Parathyroid adenoma (tissue), 2 donors: ENCODE data around the gene UBR3.

Experiments used
- H2AFZ ChIP-seq: fragments of 300-600 bp; sonication (generic); one replicate; pipeline ENCODE4 v1.7.0; 2017; ENCODE audit warnings: antibody characterized with exemption, mild to moderate bottlenecking
- H3K27ac ChIP-seq: fragments of 300-600 bp; sonication (generic); one replicate; pipeline ENCODE4 v1.7.0; 2017
- H3K27me3 ChIP-seq: fragments of 300-600 bp; sonication (generic); one replicate; pipeline ENCODE4 v1.7.0; 2017; ENCODE audit warnings: low read length; ENCODE audit not compliant: control insufficient read depth, insufficient read depth
- H3K36me3 ChIP-seq: fragments of 300-600 bp; sonication (generic); one replicate; pipeline ENCODE4 v1.7.0; 2017; ENCODE audit warnings: low read length; ENCODE audit not compliant: control insufficient read depth, insufficient read depth
- H3K4me1 ChIP-seq: fragments of 300-600 bp; sonication (generic); one replicate; pipeline ENCODE4 v1.7.0; 2017; ENCODE audit warnings: control low read depth
- H3K4me2 ChIP-seq: fragments of 300-600 bp; sonication (generic); one replicate; pipeline ENCODE4 v1.7.0; 2017; ENCODE audit warnings: low read length
- H3K4me3 ChIP-seq: fragments of 300-600 bp; sonication (generic); one replicate; pipeline ENCODE4 v1.7.0; 2017; ENCODE audit warnings: low read depth, low read length
- H3K79me2 ChIP-seq: fragments of 300-600 bp; sonication (generic); one replicate; pipeline ENCODE4 v1.7.0; 2017; ENCODE audit warnings: control low read depth
- H3K9ac ChIP-seq: fragments of 300-600 bp; sonication (generic); one replicate; pipeline ENCODE4 v1.7.0; 2017; ENCODE audit warnings: mild to moderate bottlenecking
- H3K9me3 ChIP-seq: fragments of 300-600 bp; sonication (generic); one replicate; pipeline ENCODE4 v1.7.0; 2017; ENCODE audit warnings: low read length; ENCODE audit not compliant: control insufficient read depth
- CTCF ChIP-seq: fragments of 300-600 bp; sonication (generic); IDR thresholded peaks from one replicate; pipeline ENCODE4 v1.7.0; 2017; ENCODE audit warnings: antibody characterized with exemption, mild to moderate bottlenecking
- donor health status: primary hyperparathyroidism.

UBR3 gene

DNA sequence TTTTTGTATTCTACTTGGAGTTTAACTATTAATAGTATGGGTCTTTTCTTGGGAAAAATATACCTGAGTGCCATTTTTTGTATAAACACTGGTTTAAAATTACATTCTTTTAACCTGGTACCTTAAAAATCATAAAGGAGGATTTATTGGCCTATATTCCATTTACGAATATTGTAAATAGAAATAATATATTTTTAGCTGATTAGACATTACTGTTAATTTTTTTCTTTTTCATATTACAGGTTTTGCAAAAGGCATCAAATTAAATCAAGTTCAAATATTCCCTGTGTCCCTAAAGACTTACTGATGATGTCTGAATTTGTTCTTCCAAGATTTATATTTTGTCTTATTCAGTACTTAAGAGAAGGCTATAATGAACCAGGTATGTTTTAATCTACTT lies 44.7 kb downstream of the UBR3 start:
- Histone ChIP-seq H3K9ac (no peak overlapping the region), H3K4me1 (no peaks in the 10 kb centered on the region), H3K4me2 (no peak overlapping the region), H3K79me2 (peaks cover 8% of the 10 kb centered on the region), H3K27me3 (no peaks in the 10 kb centered on the region), H3K36me3 (no peaks in the 10 kb centered on the region), H3K9me3 (no peaks in the 10 kb centered on the region), H3K27ac (no peak overlapping the region), H3K4me3 (no peak overlapping the region), H2AFZ (no peak overlapping the region)
- TF ChIP-seq CTCF, result no peak

DNA sequence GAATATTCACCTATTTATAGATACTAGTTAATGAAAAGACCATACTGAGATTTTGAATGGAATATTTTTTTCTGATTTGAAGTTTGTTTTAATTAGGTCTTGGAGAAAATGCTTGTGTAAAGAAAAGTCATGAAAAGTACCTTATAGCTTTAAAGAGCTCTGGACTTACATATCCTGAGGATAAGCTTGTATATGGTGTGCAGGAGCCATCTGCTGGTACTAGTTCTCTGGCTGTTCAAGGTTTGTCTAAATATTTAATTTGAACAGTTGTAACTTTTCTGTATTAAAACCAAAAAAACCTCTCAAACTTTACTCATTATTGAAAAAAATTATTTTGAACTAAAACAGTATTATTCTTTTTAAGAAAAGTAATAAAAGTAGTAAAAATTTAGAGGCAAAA lies 50.1 kb downstream of the UBR3 start:
- Histone ChIP-seq H3K4me3 (no peak overlapping the region), H3K9me3 (no peaks in the 10 kb centered on the region), H3K4me1 (no peaks in the 10 kb centered on the region), H3K9ac (no peak overlapping the region), H3K36me3 (no peaks in the 10 kb centered on the region), H2AFZ (no peak overlapping the region), H3K4me2 (no peak overlapping the region), H3K27ac (no peak overlapping the region), H3K79me2 (no peaks in the 10 kb centered on the region), H3K27me3 (no peaks in the 10 kb centered on the region)
- peak; percentile 32 for TF ChIP-seq CTCF

- TF ChIP-seq CTCF, result no peak
- Histone ChIP-seq H3K27ac (no peak overlapping the region), H3K79me2 (peaks cover 4% of the 10 kb centered on the region), H3K4me3 (no peak overlapping the region), H3K4me1 (no peaks in the 10 kb centered on the region), H3K9me3 (no peaks in the 10 kb centered on the region), H3K36me3 (no peaks in the 10 kb centered on the region), H3K9ac (no peak overlapping the region), H2AFZ (no peak overlapping the region), H3K4me2 (no peak overlapping the region), H3K27me3 (no peaks in the 10 kb centered on the region)
These were observed 59.9 kb downstream of the UBR3 start for GRCh38 chr2:169887120-169887519.

GRCh38 chr2:169891593-169892298 lies 64.5 kb downstream of the UBR3 start:
- H3K27me3 ChIP-seq, result no peaks in the 10 kb centered on the region
- H3K36me3 ChIP-seq, result no peaks in the 10 kb centered on the region
- TF ChIP-seq CTCF, result no peak
- no peak overlapping the region for H3K4me2 ChIP-seq
- no peaks in the 10 kb centered on the region for H3K9me3 ChIP-seq
- no peaks in the 10 kb centered on the region for H3K79me2 ChIP-seq
- no peak overlapping the region for H3K4me3 ChIP-seq
- H2AFZ ChIP-seq, result no peak overlapping the region
- peaks cover 6% of the 10 kb centered on the region for H3K4me1 ChIP-seq
- H3K9ac ChIP-seq, result no peak overlapping the region
- no peak overlapping the region for H3K27ac ChIP-seq

- Histone ChIP-seq H3K9ac (no peak overlapping the region), H3K4me2 (no peak overlapping the region), H3K9me3 (no peaks in the 10 kb centered on the region), H3K79me2 (no peaks in the 10 kb centered on the region), H3K27me3 (no peaks in the 10 kb centered on the region), H3K4me3 (no peak overlapping the region), H2AFZ (no peak overlapping the region), H3K27ac (no peak overlapping the region), H3K36me3 (no peaks in the 10 kb centered on the region), H3K4me1 (peaks cover 6% of the 10 kb centered on the region)
- TF ChIP-seq CTCF, result no peak
These were observed 65.7 kb downstream of the UBR3 start for GRCh38 chr2:169892951-169893350.
